ENCODE data around the gene NGEF.

The NGEF gene

GRCh38 chr2:232898592-232899543 is 114.2 kb downstream of the NGEF start:
- peak; percentile 13 for DNase-seq (ENCODE audit: low read depth)
- TF ChIP-seq CTCF (IDR thresholded peaks at IDR 0.05; ENCODE audit: insufficient read depth, low read depth, low read length, missing control alignments): no peak
- H3K4me3 ChIP-seq (ENCODE audit: low read length): no peak overlapping the region

GRCh38 chr2:232897598-232898408 is 115.3 kb downstream of the NGEF start:
- H3K4me3 ChIP-seq (ENCODE audit: low read length): no peak overlapping the region
- DNase-seq (ENCODE audit: low read depth): no peak
- TF ChIP-seq CTCF (IDR thresholded peaks at IDR 0.05; ENCODE audit: insufficient read depth, low read depth, low read length, missing control alignments): no peak

- no peak for DNase-seq (ENCODE audit: low read depth)
- no peak for TF ChIP-seq CTCF (IDR thresholded peaks at IDR 0.05; ENCODE audit: insufficient read depth, low read depth, low read length, missing control alignments)
- H3K4me3 ChIP-seq (ENCODE audit: low read length): no peak overlapping the region
Observed at GRCh38 chr2:232896720-232897597, 116.1 kb downstream of the NGEF start.

- no peak for TF ChIP-seq CTCF (IDR thresholded peaks at IDR 0.05; ENCODE audit: insufficient read depth, low read depth, low read length, missing control alignments)
- DNase-seq (ENCODE audit: low read depth): no peak
- H3K4me3 ChIP-seq (ENCODE audit: low read length): no peak overlapping the region
Observed at GRCh38 chr2:232896111-232896510, 116.9 kb downstream of the NGEF start.

GRCh38 chr2:232894746-232895145 is 118.3 kb downstream of the NGEF start:
- no peak for TF ChIP-seq CTCF (IDR thresholded peaks at IDR 0.05; ENCODE audit: insufficient read depth, low read depth, low read length, missing control alignments)
- DNase-seq (ENCODE audit: low read depth): no peak
- no peak overlapping the region for H3K4me3 ChIP-seq (ENCODE audit: low read length)

GRCh38 chr2:232894251-232894650 is 118.8 kb downstream of the NGEF start:
- no peak for DNase-seq (ENCODE audit: low read depth)
- TF ChIP-seq CTCF (IDR thresholded peaks at IDR 0.05; ENCODE audit: insufficient read depth, low read depth, low read length, missing control alignments): no peak
- no peak overlapping the region for H3K4me3 ChIP-seq (ENCODE audit: low read length)
